GM12878 (cell line): ENCODE measurements around the gene SPATA25. TPM values are rescaled to one million over a fixed set of nuclear protein-coding genes. Genes with fewer than 3 reads are reported as not detected.

ENCODE experiments used
- ATAC-seq: fragments of 200-7000 bp; cut with Tn5 transposase; 3 replicates; pipeline ENCODE4 v1.9.1; 2020; ENCODE audit warnings: mild to moderate bottlenecking, moderate library complexity
- BruUV-seq: library from RNA; stranded (reverse); fragments of 400-500 nt; replicated peaks from 2 replicates; lab custom pipeline; 2021; lab: Mats Ljungman, UMichigan
- CTCF ChIA-PET: fragments of 300-600 bp; sonication (Branson Sonifier 250); formaldehyde crosslinking; extraction: SDS; loops from one replicate; lab custom pipeline; 2021; ENCODE audit warnings: inconsistent platforms; lab: Yijun Ruan, JAX
- POLR2A ChIA-PET: fragments of 350-600 bp; formaldehyde crosslinking; extraction: SDS; loops from one replicate; lab custom pipeline; 2021; ENCODE audit warnings: inconsistent platforms; lab: Charles Lee
- RAD21 ChIA-PET: fragments of 300-600 bp; sonication (Branson Sonifier 250); formaldehyde crosslinking; loops from one replicate; lab custom pipeline; 2023; ENCODE audit warnings: antibody characterized with exemption; ENCODE audit not compliant: unreplicated experiment; lab: Charles Lee
- SMC1A ChIA-PET: fragments of 300-600 bp; sonication (Branson Sonifier 250); formaldehyde crosslinking; loops from one replicate; lab custom pipeline; 2023; ENCODE audit not compliant: unreplicated experiment, uncharacterized antibody; lab: Charles Lee
- DNase-seq: peaks from one replicate; pipeline ENCODE4 v3.0.0-alpha.2; 2011; ENCODE audit warnings: low read depth, low spot score
- FAIRE-seq: peaks from 3 replicates; lab custom pipeline; 2011; peaks lifted over from hg19 to GRCh38; lab: Jason Lieb, UNC
- H2AFZ ChIP-seq: 2 replicates; pipeline ENCODE4 v1.6.0; 2011; ENCODE audit warnings: low read depth, low read length, control low read depth; ENCODE audit not compliant: control insufficient read depth
- H3K27ac ChIP-seq: 2 replicates; pipeline ENCODE4 v1.5.1; 2011; ENCODE audit warnings: control low read depth; ENCODE audit not compliant: control insufficient read depth, insufficient read depth
- H3K27me3 ChIP-seq, 2 experiments: replicated peaks in 1 of 2; 2 replicates each; pipeline versions ENCODE4 v1.6.0 to v1.6.1; 2011; ENCODE audit warnings: low read length in 1 of 2; ENCODE audit not compliant: control insufficient read depth in 2 of 2, insufficient read depth in 2 of 2
- H3K36me3 ChIP-seq, 2 experiments: 2 replicates each; pipeline ENCODE4 v1.5.1; 2011; ENCODE audit warnings: low read length in 1 of 2; ENCODE audit not compliant: control insufficient read depth in 2 of 2, insufficient read depth in 2 of 2
- H3K4me1 ChIP-seq: 2 replicates; pipeline ENCODE4 v1.6.1; 2011; ENCODE audit warnings: mild to moderate bottlenecking, low read length, moderate library complexity, mixed read lengths; ENCODE audit not compliant: control insufficient read depth, insufficient read depth
- H3K4me2 ChIP-seq: 2 replicates; pipeline ENCODE4 v1.6.0; 2011; ENCODE audit warnings: control low read depth; ENCODE audit not compliant: control insufficient read depth, insufficient read depth
- H3K4me3 ChIP-seq: fragments of 200-600 bp; sonication (generic); 2 replicates; pipeline ENCODE4 v1.5.1; 2016
- H3K79me2 ChIP-seq: 2 replicates; pipeline ENCODE4 v1.6.0; 2011; ENCODE audit warnings: low read length; ENCODE audit not compliant: control insufficient read depth, insufficient read depth
- H3K9ac ChIP-seq: 2 replicates; pipeline ENCODE4 v1.8.0; 2011; ENCODE audit warnings: low read length, control low read depth, mixed read lengths; ENCODE audit not compliant: control insufficient read depth, insufficient read depth
- H3K9me3 ChIP-seq: replicated peaks from 3 replicates; pipeline ENCODE4 v1.5.1; 2011; ENCODE audit warnings: mild to moderate bottlenecking, low read length; ENCODE audit not compliant: control insufficient read depth, insufficient read depth
- H4K20me1 ChIP-seq: 2 replicates; pipeline ENCODE4 v1.6.0; 2011; ENCODE audit not compliant: control insufficient read depth, insufficient read depth
- CBFB ChIP-seq: IDR thresholded peaks from 2 replicates; pipeline ENCODE4 v1.6.1; 2016; ENCODE audit warnings: antibody characterized with exemption, low read depth
- E2F4 ChIP-seq: IDR thresholded peaks from 2 replicates; pipeline ENCODE4 v1.6.1; 2012; ENCODE audit warnings: low read depth, low read length, improper control_type of control experiment
- SUPT20H ChIP-seq: IDR thresholded peaks from 2 replicates; pipeline ENCODE4 v1.6.1; 2011; ENCODE audit warnings: low read depth, mild to moderate bottlenecking, low read length, moderate library complexity, borderline replicate concordance; ENCODE audit not compliant: control insufficient read depth
- TARDBP ChIP-seq: IDR thresholded peaks from 2 replicates; pipeline ENCODE4 v1.6.1; 2016; ENCODE audit warnings: borderline replicate concordance
- WGBS: methylation state at CpG from one replicate; pipeline ENCODE4 v1.1.6; 2016; ENCODE audit warnings: low lambda C conversion rate; ENCODE audit not compliant: insufficient replicate concordance, insufficient coverage; ENCODE audit errors: missing lambda C conversion rate; 5-methylcytosine and 5-hydroxymethylcytosine counted together
- in situ Hi-C: fragments of 300-500 bp; cut with MboI; formaldehyde crosslinking; loops from 9 replicates; pipeline ENCODE4 v1.14.3; 2018; ENCODE audit warnings: mixed read lengths
- intact Hi-C: fragments of 100-400 bp; cut with micrococcal nuclease; formaldehyde crosslinking; loops from one replicate; pipeline ENCODE4 v1.14.2; 2022; ENCODE audit not compliant: unreplicated experiment
- polyA plus RNA-seq, 11 experiments: library from polyadenylated mRNA; depleted of rRNA in 4 of 11; unstranded in 6 of 11; stranded (reverse) in 5 of 11; fragments of >200 nt; fragmentation: Nextera tagmentation in 4 of 11; fragmentation: Illumina TruSeq in 1 of 11; extraction: Ambion mirVana in 4 of 11; extraction: Trizol in 1 of 11; gene quantifications; 1 replicate in 1 of 11; 2 replicates in 10 of 11; pipeline versions ENCODE4 v1.2.1 to v1.2.3, GENCODE V29; 2011 to 2016; ENCODE audit warnings: inconsistent platforms in 2 of 11, missing spikeins in 2 of 11, low read depth in 1 of 11
- total RNA-seq, 4 experiments: library from RNA; depleted of rRNA in 3 of 4; stranded (reverse); fragments of >200 nt in 3 of 4; fragmentation: Illumina TruSeq in 1 of 4; extraction: Trizol in 1 of 4; gene quantifications; 2 replicates each; pipeline versions ENCODE4 v1.2.1 to v1.2.3, GENCODE V29; 2013 to 2021
- TF ChIP-seq, protein P1 (sequence below): fragments of 450-650 bp; IDR thresholded peaks from 2 replicates; pipeline ENCODE4 v1.6.1; 2016; ENCODE audit warnings: mild to moderate bottlenecking

Gene SPATA25
- total and polyA plus RNA-seq, 10 of the 15 experiments (the other 5 are each of a cell fraction or from before 2014, with no cell fraction given): 0.28 to 2.9 (median 1.3) TPM; not detected in 3

DNA sequence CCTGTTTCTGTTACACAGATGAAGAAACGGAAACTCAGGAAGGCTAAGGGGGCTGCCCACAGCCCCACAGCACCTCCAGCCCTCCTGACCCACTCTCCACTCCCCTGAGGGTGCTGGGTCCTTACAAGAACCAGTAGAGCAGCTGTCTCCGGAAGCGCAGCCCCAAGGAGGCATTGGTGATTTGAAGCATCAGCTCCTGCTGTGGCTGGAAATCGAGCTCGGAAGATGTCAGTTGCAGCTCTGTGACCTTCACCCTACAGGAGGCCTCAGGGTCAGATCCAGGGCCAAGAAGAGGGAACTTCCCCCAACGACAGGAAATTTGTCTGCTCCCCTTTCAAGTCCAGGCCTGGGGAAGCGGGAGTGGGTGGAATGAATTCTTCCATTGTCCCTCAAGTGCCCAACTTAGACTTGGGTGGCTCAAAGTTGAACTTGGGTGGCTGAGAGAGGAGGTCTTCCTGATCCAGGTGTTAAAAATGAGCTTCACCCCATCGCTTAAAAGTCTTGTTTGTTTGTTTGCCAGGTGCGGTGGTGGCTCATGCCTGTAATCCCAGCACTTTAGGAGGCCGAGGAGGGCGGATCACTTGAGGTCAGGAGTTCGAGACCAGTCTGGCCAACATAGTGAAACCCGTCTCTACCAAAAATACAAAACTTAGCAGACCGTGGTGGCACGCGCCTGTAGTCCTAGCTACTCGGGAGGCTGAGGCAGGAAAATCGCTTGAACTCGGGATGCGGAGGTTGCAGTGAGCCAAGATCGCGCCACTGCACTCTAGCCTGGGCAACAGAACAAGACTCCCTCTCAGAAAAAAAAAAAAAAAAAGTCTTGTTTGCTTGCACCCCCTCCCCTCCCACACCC, 22.6 kb upstream of the SPATA25 start:
- peak overlapping the region; percentile 69 for H3K4me2 ChIP-seq
- H3K9ac ChIP-seq: no peak overlapping the region
- SMC1A ChIA-PET: interaction anchor here (0.6 to 3.5 kb wide), 6 partner anchors 18 to 536 kb away, joined by 3 to 12 read pairs (median 3); partner anchors contain the start of genes CTSA and NEURL2
- H3K36me3 ChIP-seq: no peaks in the 10 kb centered on the region
- no peaks in the 10 kb centered on the region for H3K27me3 ChIP-seq
- TF ChIP-seq E2F4 (no peak), CBFB (no peak), SUPT20H (no peak), TARDBP (no peak)
- TF ChIP-seq, protein P1, sequence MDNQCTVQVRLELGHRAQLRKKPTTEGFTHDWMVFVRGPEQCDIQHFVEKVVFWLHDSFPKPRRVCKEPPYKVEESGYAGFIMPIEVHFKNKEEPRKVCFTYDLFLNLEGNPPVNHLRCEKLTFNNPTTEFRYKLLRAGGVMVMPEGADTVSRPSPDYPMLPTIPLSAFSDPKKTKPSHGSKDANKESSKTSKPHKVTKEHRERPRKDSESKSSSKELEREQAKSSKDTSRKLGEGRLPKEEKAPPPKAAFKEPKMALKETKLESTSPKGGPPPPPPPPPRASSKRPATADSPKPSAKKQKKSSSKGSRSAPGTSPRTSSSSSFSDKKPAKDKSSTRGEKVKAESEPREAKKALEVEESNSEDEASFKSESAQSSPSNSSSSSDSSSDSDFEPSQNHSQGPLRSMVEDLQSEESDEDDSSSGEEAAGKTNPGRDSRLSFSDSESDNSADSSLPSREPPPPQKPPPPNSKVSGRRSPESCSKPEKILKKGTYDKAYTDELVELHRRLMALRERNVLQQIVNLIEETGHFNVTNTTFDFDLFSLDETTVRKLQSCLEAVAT: peak; percentile 90
- TF ChIP-seq, all 136 proteins: peak for 1
- Histone ChIP-seq H3K4me3 (no peak overlapping the region), H3K4me1 (peaks cover 15% of the 10 kb centered on the region), H3K27ac (no peak overlapping the region), H2AFZ (peak overlapping the region; percentile 79), H4K20me1 (no peaks in the 10 kb centered on the region), H3K9me3 (no peaks in the 10 kb centered on the region), H3K79me2 (no peaks in the 10 kb centered on the region)
- WGBS: 93% methylated on average over 22 of the region's 22 CpGs
- TSS peak; percentile 85 for BruUV-seq
- RAD21 ChIA-PET: interaction anchor here (1.1 to 2.0 kb wide), 2 partner anchors 19 to 24 kb away, joined by 4 to 13 read pairs; partner anchors contain the start of genes CTSA and NEURL2
- DNase-seq (no peak), ATAC-seq (no peak), FAIRE-seq (no peak)
- POLR2A ChIA-PET: interaction anchor here (0.6 to 3.9 kb wide), 9 partner anchors 8 to 61 kb away, joined by 3 to 32 read pairs (median 3); partner anchors contain the start of genes CTSA, NEURL2 and PCIF1
- intact Hi-C loops (loop anchor here (1.0 kb wide), 1 partner anchor 19 kb away; the partner anchor contains the start of genes CTSA and NEURL2), in situ Hi-C loops (no loop called here)
- CTCF ChIA-PET: interaction anchor here (0.9 to 3.1 kb wide), 6 partner anchors 19 to 111 kb away, joined by 3 to 19 read pairs (median 4); partner anchors contain the start of genes CTSA and NEURL2
